MM.1S (cell line): Measurements from ENCODE around the gene PARD3.

Experiments used
- DNase-seq: peaks from one replicate; pipeline ENCODE4 v3.0.0-alpha.2; 2015
- H2AFZ ChIP-seq: fragments of 300-600 bp; sonication (generic); 2 replicates; pipeline ENCODE4 v1.6.0; 2016; ENCODE audit warnings: antibody characterized with exemption, low read length
- H3F3A ChIP-seq: fragments of 300-600 bp; sonication (generic); 2 replicates; pipeline ENCODE4 v1.6.1; 2016; ENCODE audit warnings: mild to moderate bottlenecking, antibody characterized with exemption, low read length, moderate library complexity, mixed read lengths; ENCODE audit not compliant: insufficient read depth
- H3K27ac ChIP-seq: fragments of 300-600 bp; sonication (generic); 2 replicates; pipeline ENCODE4 v1.5.1; 2016; ENCODE audit warnings: mild to moderate bottlenecking, low read length
- H3K27me3 ChIP-seq: fragments of 300-600 bp; sonication (generic); replicated peaks from 2 replicates; pipeline ENCODE4 v1.6.0; 2016; ENCODE audit warnings: low read length; ENCODE audit not compliant: insufficient read depth
- H3K36me3 ChIP-seq: fragments of 300-600 bp; sonication (generic); replicated peaks from 2 replicates; pipeline ENCODE4 v1.6.1; 2016; ENCODE audit warnings: mild to moderate bottlenecking, low read length, mixed read lengths; ENCODE audit not compliant: insufficient read depth
- H3K4me1 ChIP-seq: fragments of 300-600 bp; sonication (generic); 2 replicates; pipeline ENCODE4 v1.6.1; 2016; ENCODE audit warnings: low read length, mixed read lengths
- H3K4me2 ChIP-seq: fragments of 300-600 bp; sonication (generic); 2 replicates; pipeline ENCODE4 v1.6.0; 2016; ENCODE audit warnings: low read depth, low read length
- H3K4me3 ChIP-seq: fragments of 300-600 bp; sonication (generic); 2 replicates; pipeline ENCODE4 v1.5.1; 2016; ENCODE audit warnings: low read length, mixed read lengths
- H3K79me2 ChIP-seq: fragments of 300-600 bp; sonication (generic); 2 replicates; pipeline ENCODE4 v1.6.1; 2016; ENCODE audit warnings: mixed run types, low read length, mixed read lengths
- H3K9ac ChIP-seq: fragments of 300-600 bp; sonication (generic); 2 replicates; pipeline ENCODE4 v1.6.1; 2016; ENCODE audit warnings: low read length, mixed read lengths
- H3K9me2 ChIP-seq: fragments of 300-600 bp; sonication (generic); replicated peaks from 2 replicates; pipeline ENCODE4 v1.6.1; 2016; ENCODE audit warnings: mild to moderate bottlenecking, low read length, mixed read lengths; ENCODE audit not compliant: insufficient read depth
- H3K9me3 ChIP-seq: fragments of 300-600 bp; sonication (generic); replicated peaks from 2 replicates; pipeline ENCODE4 v1.6.1; 2016; ENCODE audit warnings: mild to moderate bottlenecking, low read length, mixed read lengths; ENCODE audit not compliant: insufficient read depth
- H4K20me1 ChIP-seq: fragments of 300-600 bp; sonication (generic); 2 replicates; pipeline ENCODE4 v1.6.1; 2016; ENCODE audit warnings: mild to moderate bottlenecking, low read length, moderate library complexity, mixed read lengths; ENCODE audit not compliant: insufficient read depth
- CTCF ChIP-seq: fragments of 300-600 bp; sonication (generic); IDR thresholded peaks from 2 replicates; pipeline ENCODE4 v1.5.1; 2016; ENCODE audit warnings: antibody characterized with exemption, low read length, mixed read lengths
- EZH2 ChIP-seq: fragments of 300-600 bp; sonication (generic); optimal IDR thresholded peaks from 2 replicates; pipeline ENCODE3; 2017; ENCODE audit warnings: low read depth, mild to moderate bottlenecking, antibody characterized with exemption, low read length, mixed read lengths
- EZH2phosphoT487 ChIP-seq: fragments of 300-600 bp; sonication (generic); IDR thresholded peaks from 2 replicates; pipeline ENCODE4 v1.6.1; 2018; ENCODE audit warnings: antibody characterized with exemption, low read length

PARD3 gene

GRCh38 chr10:34494012-34494411, 321.1 kb downstream of the PARD3 start:
- DNase-seq = no peak
- Histone ChIP-seq H2AFZ (no peak overlapping the region), H3K4me2 (no peak overlapping the region), H4K20me1 (no peaks in the 10 kb centered on the region), H3K9me2 (no peaks in the 10 kb centered on the region), H3K4me1 (no peaks in the 10 kb centered on the region), H3K9ac (no peak overlapping the region), H3K79me2 (peaks cover 2% of the 10 kb centered on the region; the same call in 1 of the 2 replicates), H3K36me3 (no peaks in the 10 kb centered on the region), H3K9me3 (no peaks in the 10 kb centered on the region), H3K27me3 (no peaks in the 10 kb centered on the region), H3F3A (no peaks in the 10 kb centered on the region), H3K27ac (no peak overlapping the region), H3K4me3 (no peak overlapping the region)
- TF ChIP-seq EZH2 (no peak), CTCF (no peak), EZH2phosphoT487 (no peak)

GRCh38 chr10:34492081-34492480, 323.0 kb downstream of the PARD3 start:
- no peaks in the 10 kb centered on the region for H3K27me3 ChIP-seq
- no peak overlapping the region for H3K9ac ChIP-seq
- no peaks in the 10 kb centered on the region for H4K20me1 ChIP-seq
- H3K9me3 ChIP-seq = no peaks in the 10 kb centered on the region
- no peak overlapping the region for H3K4me2 ChIP-seq
- H3K4me3 ChIP-seq = no peak overlapping the region
- no peaks in the 10 kb centered on the region for H3K9me2 ChIP-seq
- H2AFZ ChIP-seq = no peak overlapping the region
- no peak overlapping the region for H3K27ac ChIP-seq
- peaks cover 2% of the 10 kb centered on the region; the same call in 1 of the 2 replicates for H3K79me2 ChIP-seq
- DNase-seq = no peak
- no peaks in the 10 kb centered on the region for H3K36me3 ChIP-seq
- H3F3A ChIP-seq = no peaks in the 10 kb centered on the region
- no peaks in the 10 kb centered on the region for H3K4me1 ChIP-seq
- TF ChIP-seq CTCF (no peak), EZH2phosphoT487 (no peak), EZH2 (no peak)

- H3K79me2 ChIP-seq = peaks cover 2% of the 10 kb centered on the region; the same call in 1 of the 2 replicates
- no peak overlapping the region for H3K4me2 ChIP-seq
- no peak overlapping the region for H2AFZ ChIP-seq
Observed at GRCh38 chr10:34491678-34492077, 323.4 kb downstream of the PARD3 start.

More at GRCh38 chr10:34491678-34492077, 323.4 kb downstream of the PARD3 start:
- H3K4me3 ChIP-seq = no peak overlapping the region
- TF ChIP-seq EZH2phosphoT487 (no peak), EZH2 (no peak), CTCF (no peak)
- no peaks in the 10 kb centered on the region for H3F3A ChIP-seq
- H3K9me3 ChIP-seq = no peaks in the 10 kb centered on the region
- no peaks in the 10 kb centered on the region for H3K36me3 ChIP-seq
- H3K9ac ChIP-seq = no peak overlapping the region
- DNase-seq = no peak
- no peaks in the 10 kb centered on the region for H3K27me3 ChIP-seq
- no peaks in the 10 kb centered on the region for H3K9me2 ChIP-seq
- no peaks in the 10 kb centered on the region for H3K4me1 ChIP-seq
- H3K27ac ChIP-seq = no peak overlapping the region
- no peaks in the 10 kb centered on the region for H4K20me1 ChIP-seq
